Left ventricle myocardium inferior (tissue), 1 donor: ENCODE measurements around the gene EDIL3. TPM values are rescaled to one million over a fixed set of nuclear protein-coding genes. Genes with fewer than 3 reads are reported as not detected.

Experiments used
- DNase-seq: peaks from one replicate; pipeline ENCODE4 v3.0.0-alpha.2; 2020
- H3K27ac ChIP-seq: fragments of 200-600 bp; replicated peaks from 2 replicates; pipeline ENCODE4 v1.8.0; 2021
- H3K27me3 ChIP-seq: fragments of 200-600 bp; 2 replicates; pipeline ENCODE4 v1.8.0; 2021; ENCODE audit warnings: low read depth
- H3K36me3 ChIP-seq: fragments of 200-600 bp; 2 replicates; pipeline ENCODE4 v1.8.0; 2021
- H3K4me1 ChIP-seq: fragments of 200-600 bp; 2 replicates; pipeline ENCODE4 v1.8.0; 2021
- H3K4me3 ChIP-seq: fragments of 200-600 bp; 2 replicates; pipeline ENCODE4 v1.8.0; 2021; ENCODE audit warnings: mild to moderate bottlenecking, moderate library complexity
- H3K9me3 ChIP-seq: fragments of 200-600 bp; replicated peaks from 2 replicates; pipeline ENCODE4 v1.8.0; 2021
- intact Hi-C: fragments of 100-400 bp; cut with micrococcal nuclease; formaldehyde crosslinking; loops from one replicate; pipeline ENCODE4 v1.11.0; 2022
- total RNA-seq: library from RNA; stranded (reverse); fragmentation: NEBNext Ultra II Directional; extraction: Animal tissue kit (Norgen Biotek cat#: 25700); gene quantifications from one replicate; pipeline ENCODE4 v1.2.1, GENCODE V29; 2021
- TF ChIP-seq, protein P1 (sequence below): fragments of 200-600 bp; IDR thresholded peaks from 2 replicates; pipeline ENCODE4 v1.8.0; 2021; ENCODE audit warnings: antibody characterized with exemption, mild to moderate bottlenecking, borderline replicate concordance
- donor health status: DM: no; HTN: yes; CAD: no; lungs with severe emphysema.

The EDIL3 gene
- total RNA-seq, 1 donor from 2014 or later, result 3.5 TPM

DNA sequence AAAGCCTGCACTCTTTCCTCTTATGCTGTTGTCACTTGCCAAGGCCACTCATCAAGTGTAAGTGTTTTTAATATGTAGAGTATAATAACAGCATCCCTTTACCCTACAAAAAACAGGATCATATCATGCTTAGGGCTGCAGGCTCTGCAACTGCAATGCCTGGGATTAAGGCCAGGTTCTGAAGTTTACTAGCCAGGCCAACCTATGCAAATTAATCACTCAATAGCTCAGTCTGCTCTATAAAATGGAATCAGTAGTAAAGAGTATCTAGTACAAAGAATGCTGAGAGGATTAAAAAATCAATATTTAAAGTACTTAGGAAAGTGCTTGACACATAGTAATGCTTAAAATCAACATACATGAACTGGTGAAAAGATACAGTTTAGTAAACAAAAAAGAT is 253.3 kb downstream of the EDIL3 start:
- Histone ChIP-seq H3K36me3 (no peaks in the 10 kb centered on the region), H3K9me3 (no peaks in the 10 kb centered on the region), H3K4me3 (no peak overlapping the region), H3K4me1 (no peaks in the 10 kb centered on the region), H3K27ac (no peak overlapping the region), H3K27me3 (no peaks in the 10 kb centered on the region)
- DNase-seq, result no peak
- intact Hi-C loops, result no loop called here
- TF ChIP-seq, protein P1, sequence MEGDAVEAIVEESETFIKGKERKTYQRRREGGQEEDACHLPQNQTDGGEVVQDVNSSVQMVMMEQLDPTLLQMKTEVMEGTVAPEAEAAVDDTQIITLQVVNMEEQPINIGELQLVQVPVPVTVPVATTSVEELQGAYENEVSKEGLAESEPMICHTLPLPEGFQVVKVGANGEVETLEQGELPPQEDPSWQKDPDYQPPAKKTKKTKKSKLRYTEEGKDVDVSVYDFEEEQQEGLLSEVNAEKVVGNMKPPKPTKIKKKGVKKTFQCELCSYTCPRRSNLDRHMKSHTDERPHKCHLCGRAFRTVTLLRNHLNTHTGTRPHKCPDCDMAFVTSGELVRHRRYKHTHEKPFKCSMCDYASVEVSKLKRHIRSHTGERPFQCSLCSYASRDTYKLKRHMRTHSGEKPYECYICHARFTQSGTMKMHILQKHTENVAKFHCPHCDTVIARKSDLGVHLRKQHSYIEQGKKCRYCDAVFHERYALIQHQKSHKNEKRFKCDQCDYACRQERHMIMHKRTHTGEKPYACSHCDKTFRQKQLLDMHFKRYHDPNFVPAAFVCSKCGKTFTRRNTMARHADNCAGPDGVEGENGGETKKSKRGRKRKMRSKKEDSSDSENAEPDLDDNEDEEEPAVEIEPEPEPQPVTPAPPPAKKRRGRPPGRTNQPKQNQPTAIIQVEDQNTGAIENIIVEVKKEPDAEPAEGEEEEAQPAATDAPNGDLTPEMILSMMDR, result no peak

GRCh38 chr5:84130006-84130580 is 254.6 kb downstream of the EDIL3 start:
- intact Hi-C loops, result no loop called here
- Histone ChIP-seq H3K9me3 (no peaks in the 10 kb centered on the region), H3K27me3 (no peaks in the 10 kb centered on the region), H3K27ac (no peak overlapping the region), H3K36me3 (no peaks in the 10 kb centered on the region), H3K4me1 (no peaks in the 10 kb centered on the region), H3K4me3 (no peak overlapping the region)
- no peak for DNase-seq
- TF ChIP-seq, protein P1, result no peak

GRCh38 chr5:84125216-84125615 is 259.5 kb downstream of the EDIL3 start:
- Histone ChIP-seq H3K36me3 (no peaks in the 10 kb centered on the region), H3K4me3 (no peak overlapping the region), H3K4me1 (no peaks in the 10 kb centered on the region), H3K27ac (no peak overlapping the region), H3K27me3 (no peaks in the 10 kb centered on the region), H3K9me3 (no peaks in the 10 kb centered on the region)
- no peak for DNase-seq
- intact Hi-C loops, result no loop called here
- TF ChIP-seq, protein P1, result no peak

DNA sequence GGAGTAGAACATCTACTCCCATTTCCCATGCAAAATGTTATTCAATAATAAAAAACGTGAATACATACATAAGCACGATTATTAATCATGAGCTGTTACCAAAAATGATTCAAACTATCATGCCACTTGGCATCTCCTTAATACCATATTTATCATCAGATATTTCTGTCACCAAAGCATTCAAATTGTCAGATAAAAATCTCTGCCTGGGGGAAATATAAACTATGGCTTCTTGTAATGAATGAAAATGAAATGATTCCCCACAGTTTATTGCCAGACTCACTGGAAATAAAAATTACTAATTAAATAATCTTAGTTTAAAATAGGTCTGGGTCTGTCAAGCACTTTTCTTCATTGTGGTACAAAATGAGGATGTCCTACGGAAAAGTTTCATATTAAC is 265.4 kb downstream of the EDIL3 start:
- TF ChIP-seq, protein P1, result no peak
- no peaks in the 10 kb centered on the region for H3K27me3 ChIP-seq
- intact Hi-C loops, result no loop called here

DNA sequence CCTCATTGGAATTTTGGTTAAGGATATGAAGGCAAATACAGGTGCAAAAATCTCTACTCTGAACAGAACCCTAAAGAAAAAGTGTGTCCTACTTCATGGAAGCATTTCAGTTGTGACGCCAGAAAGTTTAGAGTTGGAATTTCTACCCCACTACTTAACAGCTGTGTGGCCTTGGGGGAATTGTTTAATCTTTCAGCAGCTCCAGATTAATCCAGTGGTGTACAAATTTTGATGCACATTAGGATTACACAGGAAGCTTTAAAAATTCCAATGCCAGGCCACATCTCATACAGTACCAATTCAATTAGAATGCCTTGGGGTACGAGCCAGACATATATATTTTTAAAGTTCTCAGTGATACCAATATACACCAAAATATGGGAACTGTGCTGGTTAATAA is 266.1 kb downstream of the EDIL3 start:
- intact Hi-C loops, result no loop called here
- H3K27ac ChIP-seq, result no peak overlapping the region
- no peaks in the 10 kb centered on the region for H3K27me3 ChIP-seq
- no peaks in the 10 kb centered on the region for H3K4me1 ChIP-seq
- no peak for DNase-seq
- no peaks in the 10 kb centered on the region for H3K36me3 ChIP-seq
- no peak overlapping the region for H3K4me3 ChIP-seq
- no peaks in the 10 kb centered on the region for H3K9me3 ChIP-seq
- TF ChIP-seq, protein P1, result no peak

More for the DNA sequence above, 265.4 kb downstream of the EDIL3 start:
- no peak overlapping the region for H3K27ac ChIP-seq
- H3K4me1 ChIP-seq, result no peaks in the 10 kb centered on the region
- H3K4me3 ChIP-seq, result no peak overlapping the region
- H3K36me3 ChIP-seq, result no peaks in the 10 kb centered on the region
- DNase-seq, result no peak
- H3K9me3 ChIP-seq, result no peaks in the 10 kb centered on the region
